Endothelial cell of umbilical vein (primary cell): ENCODE results near the gene CARMIL1. TPM values are rescaled to one million over a fixed set of nuclear protein-coding genes. Genes with fewer than 3 reads are reported as not detected.

Experiments
- BruUV-seq: library from RNA; stranded (reverse); fragments of 400-500 nt; replicated peaks from 2 replicates; lab custom pipeline; 2021; lab: Mats Ljungman, UMichigan
- CTCF ChIA-PET: fragments of 300-600, 350-600 bp; sonication (Branson Sonifier 250); formaldehyde crosslinking; loops from one replicate; lab custom pipeline; 2021; ENCODE audit warnings: antibody characterized with exemption, inconsistent platforms; lab: Charles Lee
- POLR2A ChIA-PET: fragments of 300-600, 350-600 bp; sonication (Branson Sonifier 250); formaldehyde crosslinking; loops from one replicate; lab custom pipeline; 2021; ENCODE audit warnings: antibody characterized with exemption, inconsistent platforms; lab: Charles Lee
- DNase-seq: peaks from one replicate; pipeline ENCODE4 v3.0.0-alpha.2; 2011; ENCODE audit warnings: low read depth, low spot score
- FAIRE-seq: peaks from 2 replicates; lab custom pipeline; 2011; peaks lifted over from hg19 to GRCh38; lab: Jason Lieb, UNC
- H2AFZ ChIP-seq: 2 replicates; pipeline ENCODE4 v1.6.0; 2012; ENCODE audit warnings: low read depth, low read length, control low read depth, inconsistent platforms
- H3K27ac ChIP-seq: 2 replicates; pipeline ENCODE4 v1.5.1; 2011; ENCODE audit warnings: low read depth, mild to moderate bottlenecking, control low read depth, low read length, moderate library complexity; ENCODE audit not compliant: insufficient read depth
- H3K27me3 ChIP-seq, 2 experiments: 2 replicates each; pipeline versions ENCODE4 v1.6.0 to v1.6.1; 2011; ENCODE audit warnings: low read length in 2 of 2, mixed read lengths in 1 of 2; ENCODE audit not compliant: control insufficient read depth in 2 of 2, insufficient read depth in 2 of 2
- H3K36me3 ChIP-seq, 2 experiments: 2 replicates in 1 of 2; 3 replicates in 1 of 2; pipeline ENCODE4 v1.5.1; 2011; ENCODE audit warnings: low read length in 2 of 2, mild to moderate bottlenecking in 1 of 2, moderate library complexity in 1 of 2; ENCODE audit not compliant: control insufficient read depth in 2 of 2, insufficient read depth in 2 of 2; ENCODE audit errors: extremely low read depth in 1 of 2
- H3K4me1 ChIP-seq: 3 replicates; pipeline ENCODE4 v1.5.1; 2011; ENCODE audit warnings: mild to moderate bottlenecking, low read length; ENCODE audit not compliant: control insufficient read depth, insufficient read depth; ENCODE audit errors: extremely low read depth
- H3K4me2 ChIP-seq: 2 replicates; pipeline ENCODE4 v1.6.1; 2011; ENCODE audit warnings: low read length, control low read depth, mixed read lengths; ENCODE audit not compliant: insufficient read depth
- H3K4me3 ChIP-seq, 3 experiments: fragments of 200-600 bp in 1 of 3; sonication (generic), shearing (Covaris generic) in 1 of 3; replicated peaks in 1 of 3; 2 replicates each; pipeline ENCODE4 v1.5.1; 2011 to 2016; ENCODE audit warnings: control low read depth in 3 of 3, low read length in 3 of 3, mild to moderate bottlenecking in 2 of 3, inconsistent platforms in 1 of 3, low read depth in 1 of 3, moderate library complexity in 1 of 3; ENCODE audit not compliant: insufficient read depth in 1 of 3
- H3K79me2 ChIP-seq: 2 replicates; pipeline ENCODE4 v1.6.0; 2012; ENCODE audit warnings: low read length, inconsistent platforms; ENCODE audit not compliant: control insufficient read depth, insufficient read depth
- H3K9ac ChIP-seq: replicated peaks from 2 replicates; pipeline ENCODE3; 2011; ENCODE audit warnings: low read length, control low read depth; ENCODE audit not compliant: insufficient read depth; ENCODE audit errors: extremely low read depth
- H3K9me1 ChIP-seq: replicated peaks from 3 replicates; pipeline ENCODE4 v1.6.0; 2011; ENCODE audit warnings: mild to moderate bottlenecking, low read length; ENCODE audit not compliant: control insufficient read depth, insufficient read depth; ENCODE audit errors: extremely low read depth
- H3K9me3 ChIP-seq: replicated peaks from 2 replicates; pipeline ENCODE4 v1.5.1; 2012; ENCODE audit warnings: low read length, inconsistent platforms; ENCODE audit not compliant: control insufficient read depth, insufficient read depth
- H4K20me1 ChIP-seq: replicated peaks from 2 replicates; pipeline ENCODE3; 2011; ENCODE audit warnings: mild to moderate bottlenecking, low read length; ENCODE audit not compliant: control insufficient read depth, insufficient read depth; ENCODE audit errors: extremely low read depth
- CTCF ChIP-seq, 2 donors: IDR thresholded peaks; 1 replicate in 1 of 2; 2 replicates in 1 of 2; pipeline ENCODE4 v1.5.1; 2011; ENCODE audit warnings: low read length in 2 of 2, mild to moderate bottlenecking in 2 of 2, moderate library complexity in 2 of 2, control low read depth in 1 of 2, inconsistent platforms in 1 of 2, low read depth in 1 of 2; ENCODE audit not compliant: insufficient read depth in 1 of 2; ENCODE audit errors: extremely low read depth in 1 of 2
- EZH2 ChIP-seq: IDR thresholded peaks from 2 replicates; pipeline ENCODE4 v1.6.1; 2012; ENCODE audit warnings: borderline replicate concordance, low read depth, mild to moderate bottlenecking, moderate library complexity, low read length, inconsistent platforms; ENCODE audit not compliant: severe bottlenecking
- JUN ChIP-seq: IDR thresholded peaks from 2 replicates; pipeline ENCODE4 v1.6.1; 2011; ENCODE audit warnings: borderline replicate concordance, low read depth; ENCODE audit not compliant: insufficient read length, insufficient read depth
- MAX ChIP-seq: IDR thresholded peaks from 2 replicates; pipeline ENCODE4 v1.6.1; 2011; ENCODE audit not compliant: insufficient read depth, insufficient read length
- MYC ChIP-seq: IDR thresholded peaks from one replicate; pipeline ENCODE4 v1.6.1; 2011; ENCODE audit warnings: mild to moderate bottlenecking, low read depth, low read length
- POLR2A ChIP-seq: IDR thresholded peaks from 2 replicates; pipeline ENCODE4 v1.6.1; 2012; ENCODE audit warnings: low read depth, mild to moderate bottlenecking, control low read depth, low read length
- POLR2AphosphoS5 ChIP-seq: IDR thresholded peaks from 2 replicates; pipeline ENCODE4 v1.6.1; 2012; ENCODE audit warnings: low read depth, mild to moderate bottlenecking, control low read depth, low read length, moderate library complexity; ENCODE audit not compliant: insufficient read depth
- dilution Hi-C: fragments of 300-500 bp; cut with MboI; formaldehyde crosslinking; loops from one replicate; pipeline ENCODE4 v1.15.0; 2019; ENCODE audit warnings: low sequenced_read_pairs; ENCODE audit not compliant: extremely low pct_ligation_motif_present
- intact Hi-C: fragments of 100-400 bp; cut with micrococcal nuclease; formaldehyde crosslinking; loops from one replicate; pipeline ENCODE4 v1.10.0; 2022
- polyA plus RNA-seq, 4 experiments: library from polyadenylated mRNA; depleted of rRNA in 3 of 4; stranded (reverse) in 3 of 4; unstranded in 1 of 4; fragments of >200 nt; gene quantifications; 2 replicates each; pipeline versions ENCODE4 v1.2.1 to v1.2.3, GENCODE V29; 2011 to 2012; ENCODE audit warnings: missing spikeins in 1 of 4
- total RNA-seq: library from RNA; stranded (reverse); gene quantifications from 2 replicates; pipeline ENCODE4 v1.2.3, GENCODE V29; 2021

Gene CARMIL1
- total and polyA plus RNA-seq, 2 donors (not counting 3 experiments of a cell fraction or from before 2014, with no cell fraction given), result 1.3 to 8.7 TPM

DNA sequence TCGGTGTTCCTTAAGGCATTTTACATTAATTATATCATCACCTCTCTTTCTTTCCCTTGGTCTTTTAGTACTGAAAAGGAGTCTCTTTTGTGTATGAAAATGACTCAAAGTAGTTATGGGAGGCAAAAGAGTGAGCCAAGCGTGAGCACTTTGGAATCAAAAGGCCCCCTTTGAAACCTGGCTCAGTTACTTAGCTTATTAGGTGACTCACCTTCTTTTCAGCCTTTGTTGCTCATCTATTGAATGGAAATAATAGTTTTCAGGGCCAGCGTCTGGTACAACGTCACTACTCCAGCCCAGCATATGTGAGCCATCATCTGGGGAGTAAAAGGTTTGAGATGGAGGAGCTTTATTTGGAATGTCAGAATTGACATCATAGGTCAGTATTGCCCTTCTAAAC lies 225.5 kb downstream of the CARMIL1 start:
- FAIRE-seq (no peak), DNase-seq (no peak)
- TF ChIP-seq POLR2AphosphoS5 (no peak), CTCF (IDR thresholded peaks at IDR 0.05; ENCODE audit: extremely low read depth in 1 of 2, insufficient read depth in 1 of 2, low read depth in 1 of 2, low read length in 2 of 2) (no peak), MYC (no peak), POLR2A (no peak), EZH2 (no peak), JUN (no peak), MAX (no peak)
- dilution Hi-C loops, result no loop called here
- Histone ChIP-seq H3K9me3 (no peaks in the 10 kb centered on the region), H3K36me3 (no peaks in the 10 kb centered on the region), H4K20me1 (no peaks in the 10 kb centered on the region), H3K4me1 (no peaks in the 10 kb centered on the region), H3K27ac (no peak overlapping the region), H3K27me3 (no peaks in the 10 kb centered on the region), H3K9ac (no peak overlapping the region), H3K4me3 (no peak overlapping the region), H3K79me2 (no peaks in the 10 kb centered on the region), H2AFZ (no peak overlapping the region), H3K4me2 (no peak overlapping the region), H3K9me1 (no peaks in the 10 kb centered on the region)
- intact Hi-C loops, result no loop called here
- ChIA-PET POLR2A (no interaction called here), CTCF (interaction anchor here (0.8 to 2.1 kb wide), 6 partner anchors 10 to 281 kb away, joined by 3 to 9 read pairs (median 3); no protein-coding TSS in a partner anchor)
- no TSS peak for BruUV-seq
